Measurements from ENCODE around the gene SLC12A7. TPM values are rescaled to one million over a fixed set of nuclear protein-coding genes. Genes with fewer than 3 reads are reported as not detected.
"Not testable (repeated sequence)": the region's sequence is repeated elsewhere in the genome, so short reads cannot be mapped to it uniquely, and the experiment has no call there.

SLC12A7 gene
- total RNA-seq, 4 donors from 2014 or later, result 10.6 to 32.2 (median 18.1) TPM

GRCh38 chr5:1083823-1084605 is 27.8 kb downstream of the SLC12A7 start:
- WGBS, 2 donors, result 91 to 95% methylated on average over 43 to 45 of the region's 57 CpGs
- DNase-seq (ENCODE audit: low spot score in 2 of 2), result no peak
- TF ChIP-seq POLR2A (IDR thresholded peaks at IDR 0.05) (no peak), CTCF (IDR thresholded peaks at IDR 0.05) (no peak)
- intact Hi-C loops (cut with DNase I; ENCODE audit: low total_unique reads), result no loop called here
- H3K4me3 ChIP-seq (ENCODE audit: low read depth, poor library complexity, severe bottlenecking), result no peak overlapping the region

GRCh38 chr5:1083026-1083425 is 28.8 kb downstream of the SLC12A7 start:
- intact Hi-C loops (cut with DNase I; ENCODE audit: low total_unique reads); H3K4me3 ChIP-seq (ENCODE audit: low read depth, poor library complexity, severe bottlenecking); DNase-seq (ENCODE audit: low spot score in 2 of 2): not testable (repeated sequence)
- 82 to 88% methylated on average over 14 to 15 of the region's 15 CpGs for WGBS, 2 donors

- H3K4me3 ChIP-seq (ENCODE audit: low read depth, poor library complexity, severe bottlenecking), result no peak overlapping the region
- no peak for DNase-seq (ENCODE audit: low spot score in 2 of 2)
- WGBS, 2 donors, result 86 to 91% methylated on average over 25 to 26 of the region's 26 CpGs
- intact Hi-C loops (cut with DNase I; ENCODE audit: low total_unique reads), result no loop called here
- TF ChIP-seq POLR2A (IDR thresholded peaks at IDR 0.05) (no peak), CTCF (IDR thresholded peaks at IDR 0.05) (no peak)
Measured at GRCh38 chr5:1081519-1081918, 30.3 kb downstream of the SLC12A7 start.

GRCh38 chr5:1080432-1080831 is 31.4 kb downstream of the SLC12A7 start:
- H3K4me3 ChIP-seq (ENCODE audit: low read depth, poor library complexity, severe bottlenecking), result no peak overlapping the region
- 83% methylated on average over 15 to 18 of the region's 18 CpGs for WGBS, 2 donors
- intact Hi-C loops (cut with DNase I; ENCODE audit: low total_unique reads), result no loop called here
- TF ChIP-seq CTCF (IDR thresholded peaks at IDR 0.05) (no peak), POLR2A (IDR thresholded peaks at IDR 0.05) (no peak)
- DNase-seq (ENCODE audit: low spot score in 2 of 2), result no peak

GRCh38 chr5:1079961-1080360 is 31.9 kb downstream of the SLC12A7 start:
- 92% methylated on average over 20 of the region's 35 CpGs; no CpG with 5 or more reads in 1 of the 2 donors for WGBS, 2 donors
- DNase-seq (ENCODE audit: low spot score in 2 of 2), result no peak
- no peak overlapping the region for H3K4me3 ChIP-seq (ENCODE audit: low read depth, poor library complexity, severe bottlenecking)
- intact Hi-C loops (cut with DNase I; ENCODE audit: low total_unique reads), result no loop called here
- no peak for TF ChIP-seq POLR2A (IDR thresholded peaks at IDR 0.05)
- TF ChIP-seq CTCF (IDR thresholded peaks at IDR 0.05), result no peak

- 96 to 99% methylated on average over 5 to 12 of the region's 18 CpGs for WGBS, 2 donors
- intact Hi-C loops (cut with DNase I; ENCODE audit: low total_unique reads), result no loop called here
- DNase-seq (ENCODE audit: low spot score in 2 of 2), result no peak
- H3K4me3 ChIP-seq (ENCODE audit: low read depth, poor library complexity, severe bottlenecking), result no peak overlapping the region
- TF ChIP-seq POLR2A (IDR thresholded peaks at IDR 0.05) (no peak), CTCF (IDR thresholded peaks at IDR 0.05) (no peak)
Measured at GRCh38 chr5:1079486-1079885, 32.4 kb downstream of the SLC12A7 start.
